ENCODE measurements around the gene STK40.

Gene STK40

DNA sequence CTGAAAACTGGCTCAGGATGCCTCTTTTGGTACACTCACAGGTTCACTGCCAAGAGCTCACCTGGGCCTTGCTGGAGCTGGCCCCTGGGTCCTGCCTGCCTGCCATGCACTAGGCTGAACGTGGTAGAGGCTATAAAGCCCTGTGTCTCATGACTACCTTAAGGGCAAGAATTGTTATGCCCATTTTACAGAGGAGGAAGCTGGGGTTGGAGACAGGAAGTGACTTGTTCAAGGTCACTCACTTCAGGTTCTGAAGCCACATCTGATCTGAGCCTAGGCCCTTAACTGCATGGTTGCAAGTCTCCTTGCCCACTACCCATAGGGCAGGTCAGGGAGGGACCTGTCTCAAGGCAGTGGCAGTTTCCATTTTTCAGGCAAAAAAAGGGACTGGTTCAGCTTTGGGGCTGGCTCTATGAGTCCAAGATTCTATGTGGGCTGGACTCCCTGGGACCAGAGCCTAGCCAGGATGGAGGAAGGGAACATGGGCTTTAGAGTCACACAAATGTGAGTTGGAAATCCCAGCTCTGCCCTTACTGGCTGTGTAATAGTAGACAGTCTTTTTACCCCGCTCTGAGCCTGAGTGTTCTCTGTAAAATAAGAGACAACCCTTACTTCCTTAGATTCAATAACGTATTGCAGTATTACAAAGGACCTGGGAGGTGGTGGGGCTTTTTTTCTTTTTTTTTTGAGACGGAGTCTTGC, 7.8 kb downstream of the STK40 start:
- DNase-seq (ENCODE audit: low read depth in 1 of 2, low spot score in 1 of 2), result no peak

GRCh38 chr1:36372617-36373016, 13.1 kb downstream of the STK40 start:
- no peak for DNase-seq (ENCODE audit: low read depth in 1 of 2, low spot score in 1 of 2)

- peak; percentile 64 to 73 for DNase-seq (ENCODE audit: low read depth in 1 of 2, low spot score in 1 of 2)
Observed at GRCh38 chr1:36369061-36369861, 16.5 kb downstream of the STK40 start.

- no peak for DNase-seq (ENCODE audit: low read depth in 1 of 2, low spot score in 1 of 2)
Observed at GRCh38 chr1:36367798-36368197, 17.9 kb downstream of the STK40 start.

DNA sequence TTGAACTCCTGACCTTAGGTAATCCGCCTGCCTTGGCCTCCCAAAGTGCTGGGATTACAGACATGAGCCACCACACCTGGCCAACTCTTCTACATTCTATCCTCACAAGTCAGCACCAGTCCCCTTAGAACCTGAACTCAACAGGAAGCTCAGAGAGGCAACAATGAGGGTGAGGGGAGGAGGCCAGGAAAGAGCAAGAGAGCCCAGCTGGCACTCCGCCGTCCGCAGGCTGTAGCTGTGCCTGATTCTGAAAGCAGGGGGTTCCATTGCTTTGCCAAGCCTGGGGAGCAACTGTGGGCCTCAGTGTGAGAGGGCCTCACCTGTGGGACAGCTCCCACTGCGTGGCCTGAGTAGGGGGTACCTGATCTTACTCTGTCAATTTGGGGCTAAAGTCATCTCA, 18.7 kb downstream of the STK40 start:
- DNase-seq (ENCODE audit: low read depth in 1 of 2, low spot score in 1 of 2), result no peak

GRCh38 chr1:36366091-36366661, 19.5 kb downstream of the STK40 start:
- DNase-seq (ENCODE audit: low read depth in 1 of 2, low spot score in 1 of 2), result peak in 1 of 2 donors; percentile 26

DNA sequence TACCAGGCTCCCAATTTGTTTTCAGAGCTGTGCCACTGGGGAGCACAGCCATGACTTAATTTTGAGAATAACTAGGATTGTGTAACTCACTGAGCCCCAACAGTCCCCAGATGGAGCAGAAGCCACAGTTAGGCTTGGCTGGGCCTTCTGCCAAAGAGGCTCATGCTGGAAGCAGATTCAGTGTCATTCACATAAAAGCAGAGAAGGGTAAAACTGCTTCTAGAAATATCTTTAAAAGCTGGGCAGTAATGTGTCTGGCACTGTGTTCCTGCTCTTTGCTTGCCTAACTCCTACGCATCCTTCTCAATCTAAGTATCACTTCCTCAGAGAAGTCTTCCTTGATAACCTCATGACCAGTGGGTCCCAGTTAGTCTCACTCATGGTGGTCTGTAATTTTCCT, 20.3 kb downstream of the STK40 start:
- no peak for DNase-seq (ENCODE audit: low read depth in 1 of 2, low spot score in 1 of 2)

DNA sequence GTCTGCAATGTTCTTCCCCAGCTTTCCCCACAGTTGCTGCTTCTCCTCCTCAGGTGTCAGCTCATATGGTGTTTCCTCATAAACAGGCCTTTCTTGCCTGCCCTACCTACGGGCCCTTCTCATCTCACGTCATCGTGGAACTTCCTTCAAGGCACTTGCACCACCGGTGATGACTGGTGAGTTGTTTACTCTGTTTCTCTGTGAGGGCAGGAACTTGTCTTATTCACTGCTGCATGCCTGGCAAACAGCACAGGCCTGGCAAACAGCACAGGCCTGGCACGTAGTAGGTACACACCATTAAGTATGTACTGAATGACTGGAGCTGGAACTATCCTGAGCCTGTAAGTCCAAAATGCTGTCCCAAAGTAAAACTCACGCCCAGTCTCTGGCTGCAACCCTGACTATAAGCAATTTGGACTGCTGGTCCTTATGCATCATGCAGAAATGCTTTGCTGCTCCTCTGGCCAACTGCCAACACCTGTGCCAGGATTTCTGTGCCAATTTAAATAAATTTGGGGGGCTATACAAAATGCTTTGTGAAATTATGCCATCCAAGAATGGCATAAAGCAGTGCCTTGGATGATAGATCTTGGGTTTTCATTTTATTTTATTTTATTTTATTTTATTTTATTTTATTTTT, 25.7 kb downstream of the STK40 start:
- no peak for DNase-seq (ENCODE audit: low read depth in 1 of 2, low spot score in 1 of 2)

DNA sequence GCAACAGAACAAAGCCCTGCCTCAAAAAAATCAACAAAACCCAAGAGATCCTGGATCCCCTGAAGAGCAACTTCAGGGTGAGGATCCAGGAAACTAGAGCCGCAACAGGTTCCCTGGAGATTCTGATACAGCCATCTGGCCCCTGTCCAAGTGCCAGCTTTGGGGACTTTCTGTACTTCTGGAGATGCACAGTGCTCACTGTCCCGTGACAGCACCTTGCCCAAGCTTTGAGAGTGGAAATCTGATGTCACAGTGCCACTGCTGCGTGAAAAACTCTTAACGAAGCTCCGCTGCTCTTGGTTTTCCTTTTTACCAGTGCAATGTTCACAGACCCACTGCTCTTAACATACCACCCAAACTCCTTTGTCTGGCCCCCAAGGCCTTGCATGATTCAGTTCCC, 26.3 kb downstream of the STK40 start:
- DNase-seq (ENCODE audit: low read depth in 1 of 2, low spot score in 1 of 2), result no peak

DNA sequence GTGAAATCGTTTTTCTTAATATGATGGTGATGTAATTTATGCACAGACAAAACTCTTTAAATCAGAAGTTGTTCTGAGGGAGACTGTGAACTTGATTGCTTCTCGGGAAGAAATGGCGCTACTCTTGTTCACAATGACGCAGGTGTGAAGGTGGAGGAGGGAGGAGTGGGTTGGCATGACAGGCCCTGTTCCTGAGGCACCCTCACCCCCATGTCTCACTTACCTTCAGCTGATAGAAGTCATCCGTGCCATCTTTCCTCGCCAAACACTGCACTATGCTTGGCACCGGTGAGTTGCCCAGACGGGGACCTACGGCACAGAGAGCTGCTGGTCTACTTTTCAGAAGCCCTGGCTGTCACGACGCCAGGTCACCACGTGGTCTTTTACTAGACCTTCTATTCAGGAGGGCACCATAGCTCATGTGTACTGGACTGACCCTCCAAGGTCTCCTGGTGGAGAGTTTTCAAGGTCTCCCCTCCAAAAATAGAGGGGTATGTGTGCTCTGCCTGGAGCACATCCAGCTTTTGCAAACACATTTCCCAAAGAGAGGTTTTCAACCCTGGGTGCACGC, 27.1 kb downstream of the STK40 start:
- DNase-seq (ENCODE audit: low read depth in 1 of 2, low spot score in 1 of 2), result no peak

- DNase-seq (ENCODE audit: low read depth in 1 of 2, low spot score in 1 of 2), result no peak
Observed at GRCh38 chr1:36355811-36356210, 29.9 kb downstream of the STK40 start.

DNA sequence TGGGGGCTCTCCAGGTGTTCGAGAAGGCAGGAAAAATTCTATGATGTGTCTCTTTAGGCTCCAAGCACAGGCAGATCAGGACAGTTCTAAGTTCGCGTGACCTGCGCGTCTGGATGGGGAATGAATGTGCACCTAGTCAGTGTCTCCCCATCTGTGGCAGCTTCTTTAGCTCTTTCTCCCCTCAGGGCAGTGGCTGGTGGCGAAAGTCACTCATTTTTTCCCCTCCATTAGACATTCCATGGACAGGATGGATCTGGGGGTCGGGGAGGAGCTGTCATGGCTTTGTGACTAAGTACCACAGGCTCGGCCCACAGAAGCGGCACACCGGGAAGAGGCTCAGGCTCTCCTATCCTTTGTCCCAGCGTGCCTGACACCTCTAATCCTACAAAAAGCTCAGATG, 31.2 kb downstream of the STK40 start:
- DNase-seq (ENCODE audit: low read depth in 1 of 2, low spot score in 1 of 2), result no peak

DNA sequence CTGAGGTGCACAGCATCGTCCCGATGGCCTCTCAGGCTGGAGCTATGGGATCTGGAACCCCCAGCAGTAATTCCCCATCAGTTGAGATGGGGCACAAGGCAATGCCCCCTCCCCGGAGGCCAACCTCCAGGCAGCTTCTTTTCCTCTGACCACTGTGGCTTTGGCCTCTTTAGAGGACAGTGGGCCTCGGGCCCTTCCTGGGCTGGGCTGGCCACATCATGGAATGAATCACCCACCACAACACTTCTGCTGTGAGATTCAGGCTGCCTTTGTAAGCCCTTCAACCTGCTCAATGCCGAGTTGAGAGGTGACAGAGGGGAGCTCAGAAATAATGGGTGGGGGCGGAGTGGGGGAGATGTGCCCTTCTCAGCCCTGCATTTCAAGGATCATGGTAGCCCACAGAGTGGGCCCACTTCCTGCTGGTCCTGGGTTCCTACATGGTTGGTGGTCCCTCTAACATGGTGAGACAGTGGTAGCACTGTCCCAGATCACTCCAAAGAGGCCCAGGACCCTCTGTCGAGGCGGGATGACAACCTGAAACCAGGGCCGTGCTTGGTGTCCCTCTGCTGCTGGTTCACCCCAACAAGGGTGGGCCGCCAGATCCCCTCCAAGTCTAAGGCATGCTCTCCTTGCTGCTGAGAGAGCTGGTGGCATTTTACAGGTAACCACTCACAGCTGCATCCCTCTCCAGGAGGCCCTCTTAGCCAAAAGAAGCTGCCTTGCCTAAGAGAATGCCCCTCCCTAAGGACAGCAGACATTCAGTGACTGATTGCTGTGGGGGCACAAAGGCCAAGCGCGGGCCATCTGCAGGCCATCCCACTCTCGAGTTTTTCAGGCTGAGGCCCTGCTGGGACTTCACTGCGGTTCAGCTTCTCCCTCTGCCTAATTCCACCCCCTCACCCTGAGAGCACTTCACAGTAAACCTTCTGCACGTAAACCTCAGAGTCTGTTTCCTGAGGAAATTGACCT, 32.5 kb downstream of the STK40 start:
- no peak for DNase-seq (ENCODE audit: low read depth in 1 of 2, low spot score in 1 of 2)

- DNase-seq (ENCODE audit: low read depth in 1 of 2, low spot score in 1 of 2), result no peak
Observed at GRCh38 chr1:36352125-36352909, 33.4 kb downstream of the STK40 start.

- DNase-seq (ENCODE audit: low read depth in 1 of 2, low spot score in 1 of 2), result no peak
Observed at GRCh38 chr1:36351227-36351977, 34.3 kb downstream of the STK40 start.

- DNase-seq (ENCODE audit: low read depth in 1 of 2, low spot score in 1 of 2), result peak in 1 of 2 donors; percentile 32
Observed at GRCh38 chr1:36350659-36351226, 35.0 kb downstream of the STK40 start.

- DNase-seq (ENCODE audit: low read depth in 1 of 2, low spot score in 1 of 2), result no peak
Observed at GRCh38 chr1:36349839-36350238, 35.9 kb downstream of the STK40 start.

- DNase-seq (ENCODE audit: low read depth in 1 of 2, low spot score in 1 of 2), result no peak
Observed at GRCh38 chr1:36349241-36349671, 36.5 kb downstream of the STK40 start.
